ENCODE data around the gene AKAP6. TPM values are rescaled to one million over a fixed set of nuclear protein-coding genes. Genes with fewer than 3 reads are reported as not detected.

Gene AKAP6
- total and polyA plus RNA-seq, 10 of the 15 experiments (the other 5 are each of a cell fraction or from before 2014, with no cell fraction given) = 0.35 to 5.9 (median 2.2) TPM

GRCh38 chr14:32366986-32367385 is 37.9 kb downstream of the AKAP6 start (continued):
- no peak for TF ChIP-seq ZNF592 (IDR thresholded peaks at IDR 0.05)
- TF ChIP-seq CTCF (IDR thresholded peaks at IDR 0.05 in 2 of 3, conservative IDR thresholded peaks at IDR 0.05 in 1 of 3; ENCODE audit: control insufficient read depth in 2 of 3, extremely low read depth in 1 of 3, insufficient read depth in 1 of 3, low read depth in 3 of 3, low read length in 3 of 3) = no peak
- no peak for TF ChIP-seq FOXM1 (IDR thresholded peaks at IDR 0.05; ENCODE audit: low read depth, low read length)
- TF ChIP-seq NFYA (IDR thresholded peaks at IDR 0.05; ENCODE audit: borderline replicate concordance, low read depth, low read length) = no peak
- no peak for TF ChIP-seq STAT3 (IDR thresholded peaks at IDR 0.05; ENCODE audit: low read depth, low read length)
- TF ChIP-seq STAT1 (conservative IDR thresholded peaks at IDR 0.05) = no peak
- TF ChIP-seq HSF1 (IDR thresholded peaks at IDR 0.05; ENCODE audit: low read depth, low read length) = no peak
- TF ChIP-seq BCLAF1 (IDR thresholded peaks at IDR 0.05) = no peak
